MM.1S (cell line): Measurements from ENCODE around the gene TMEM60.

Experiments used
- CTCF ChIP-seq: fragments of 300-600 bp; sonication (generic); IDR thresholded peaks from 2 replicates; pipeline ENCODE4 v1.5.1; 2016; ENCODE audit warnings: antibody characterized with exemption, low read length, mixed read lengths
- EZH2 ChIP-seq: fragments of 300-600 bp; sonication (generic); optimal IDR thresholded peaks from 2 replicates; pipeline ENCODE3; 2017; ENCODE audit warnings: low read depth, mild to moderate bottlenecking, antibody characterized with exemption, low read length, mixed read lengths

DNA sequence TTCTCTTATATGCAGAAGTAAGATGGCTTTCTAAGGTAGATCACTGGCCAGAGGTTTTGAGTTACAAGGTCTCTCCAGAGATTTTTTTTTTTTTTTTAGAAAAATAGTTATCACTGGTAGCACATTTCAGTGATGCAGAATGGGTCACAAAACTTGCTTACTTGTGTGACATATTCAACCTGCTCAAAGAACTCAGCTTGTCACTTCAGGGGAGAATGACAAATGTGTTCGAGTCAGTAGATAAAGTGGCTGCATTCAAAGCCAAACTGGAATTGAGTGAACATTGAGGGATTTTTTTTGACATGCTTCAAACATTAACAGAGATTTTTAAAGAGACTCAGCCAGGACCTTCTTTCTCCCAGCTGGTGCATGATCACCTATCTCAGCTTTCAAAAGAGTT, 33.7 kb upstream of the TMEM60 start:
- no peak for TF ChIP-seq CTCF
- no peak for TF ChIP-seq EZH2
